D341Med (cell line): ENCODE results near the gene SNAPC1.

ENCODE experiments used
- DNase-seq: peaks from one replicate; pipeline ENCODE4 v3.0.0; 2012; ENCODE audit warnings: low spot score

SNAPC1 gene

DNA sequence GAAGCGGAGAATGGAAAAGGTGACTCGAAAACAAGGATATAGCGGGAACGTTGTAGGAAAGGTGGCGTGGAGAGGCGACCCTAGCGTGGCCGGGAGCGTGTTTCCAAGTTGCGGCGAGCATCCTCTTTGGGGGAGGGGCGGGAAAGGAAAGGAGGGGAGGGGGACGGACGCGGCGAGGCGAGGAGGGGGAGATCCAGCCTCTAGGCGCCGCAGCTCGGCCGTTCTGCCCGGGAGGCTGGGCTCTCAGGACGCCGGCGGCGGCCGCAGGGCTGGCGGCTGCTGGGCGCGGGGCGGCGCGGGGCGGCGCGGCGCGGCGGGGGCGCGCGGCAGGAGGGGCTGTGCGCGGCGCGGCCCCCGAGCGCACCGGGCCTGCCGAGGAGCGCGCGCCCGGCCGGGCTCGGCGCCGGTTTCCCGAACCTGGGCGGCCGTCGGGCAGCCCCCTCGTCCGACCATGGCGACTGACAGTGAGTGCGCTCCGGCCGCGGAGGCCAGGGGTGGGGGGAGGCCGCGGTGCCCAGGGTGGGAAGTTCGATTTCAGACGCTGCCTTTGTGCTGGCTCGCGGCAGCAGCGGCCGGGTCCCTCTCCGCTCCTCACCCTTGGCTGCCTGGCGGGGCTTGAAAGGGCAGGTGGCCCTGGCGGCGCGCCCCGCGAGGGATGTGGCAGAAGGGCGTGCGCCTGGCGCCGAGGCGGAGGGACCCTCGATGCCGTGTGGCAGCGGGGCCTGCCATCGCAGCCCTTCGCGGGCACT is 50.3 kb downstream of the SNAPC1 start, which contains the start of gene SYT16:
Gene SYT16 (plus strand): TSS at position 357 of the 749 bp plus-strand sequence.
- peak; percentile 75 for DNase-seq

GRCh38 chr14:61813096-61813606 is 50.9 kb downstream of the SNAPC1 start:
- no peak for DNase-seq

GRCh38 chr14:61822458-61822857 is 60.2 kb downstream of the SNAPC1 start:
- no peak for DNase-seq

DNA sequence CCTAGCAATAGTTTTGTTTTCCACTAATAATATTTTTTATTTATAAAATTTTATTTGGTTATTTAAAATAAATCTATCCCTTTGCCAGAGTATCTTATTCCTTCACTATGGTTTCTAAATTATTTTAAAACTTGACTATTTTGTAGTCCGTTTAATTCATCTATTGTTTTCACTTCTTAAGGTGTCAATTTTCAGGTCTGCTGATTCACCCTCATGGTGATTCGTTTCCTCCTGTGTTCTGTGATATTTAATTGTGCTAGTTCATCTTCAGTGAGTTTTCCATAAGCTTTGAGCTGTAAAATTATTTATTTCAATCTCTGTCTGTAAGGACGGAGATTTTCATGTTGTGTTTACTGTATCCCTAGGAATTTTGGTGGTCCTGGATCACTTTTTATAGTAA is 70.6 kb downstream of the SNAPC1 start:
- DNase-seq, result no peak

- no peak for DNase-seq
Measured at GRCh38 chr14:61836184-61836583, 74.0 kb downstream of the SNAPC1 start.

DNA sequence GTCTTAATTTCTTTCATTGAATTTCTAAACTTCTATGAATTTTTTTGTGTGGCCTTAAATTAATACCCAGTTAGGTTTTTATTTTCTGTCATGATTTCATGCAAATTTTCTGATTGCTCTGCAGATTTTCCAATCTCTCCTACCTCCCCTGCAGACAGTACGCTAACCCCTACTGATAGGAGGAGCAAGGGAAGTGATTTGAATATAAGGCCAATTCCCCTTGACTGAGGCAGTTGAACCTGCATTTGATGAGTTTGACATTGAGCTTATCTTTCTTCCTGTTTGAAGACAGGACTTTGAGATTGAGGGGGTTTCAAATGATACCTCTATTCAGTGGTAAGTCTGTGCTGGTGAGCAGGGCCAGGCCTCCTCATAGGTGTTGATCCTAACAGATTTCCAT is 74.6 kb downstream of the SNAPC1 start:
- no peak for DNase-seq

DNA sequence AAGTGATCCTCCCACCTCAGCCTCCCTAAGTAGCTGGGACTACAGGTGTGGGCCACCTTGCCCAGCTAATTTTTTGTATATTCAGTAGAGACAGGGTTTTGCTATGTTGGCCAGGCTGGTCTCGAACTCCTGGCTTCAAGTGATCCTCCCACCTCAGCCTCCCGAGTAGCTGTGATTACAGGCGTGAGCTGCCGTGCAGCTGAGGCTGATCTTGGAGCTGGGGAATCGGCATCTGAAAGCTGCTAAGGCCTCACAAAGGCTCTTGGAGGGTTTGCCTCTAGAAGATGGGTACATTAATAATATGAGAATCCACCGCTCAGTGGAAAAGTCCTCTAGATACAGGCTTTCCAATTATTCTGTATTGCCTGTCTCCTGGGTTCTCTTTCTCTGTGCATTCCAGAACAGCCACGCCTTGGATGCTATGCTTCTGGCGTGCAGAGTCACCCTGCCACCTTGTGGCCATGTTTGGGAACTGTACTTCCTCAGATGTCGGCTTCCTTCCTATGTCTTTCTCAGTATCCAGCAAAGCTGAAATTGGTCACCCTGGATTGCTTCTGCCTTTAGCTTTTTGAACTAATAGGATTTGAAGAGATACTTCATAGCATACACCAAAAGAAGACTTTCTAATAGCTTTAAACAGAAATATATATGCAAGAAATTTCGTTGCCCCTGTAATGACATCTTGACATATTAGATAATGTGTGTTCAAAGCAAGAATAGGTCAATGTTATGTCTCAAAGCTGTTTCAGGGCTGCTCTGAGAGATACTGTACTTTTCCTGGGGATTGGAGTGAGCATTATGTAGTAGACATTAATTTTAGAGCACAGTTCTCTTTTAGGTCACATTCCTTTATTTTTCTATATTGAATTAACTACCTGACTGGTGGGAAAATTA is 75.4 kb downstream of the SNAPC1 start:
- DNase-seq, result peak; percentile 77

- DNase-seq, result no peak
Measured at GRCh38 chr14:61838661-61839245, 76.5 kb downstream of the SNAPC1 start.

DNA sequence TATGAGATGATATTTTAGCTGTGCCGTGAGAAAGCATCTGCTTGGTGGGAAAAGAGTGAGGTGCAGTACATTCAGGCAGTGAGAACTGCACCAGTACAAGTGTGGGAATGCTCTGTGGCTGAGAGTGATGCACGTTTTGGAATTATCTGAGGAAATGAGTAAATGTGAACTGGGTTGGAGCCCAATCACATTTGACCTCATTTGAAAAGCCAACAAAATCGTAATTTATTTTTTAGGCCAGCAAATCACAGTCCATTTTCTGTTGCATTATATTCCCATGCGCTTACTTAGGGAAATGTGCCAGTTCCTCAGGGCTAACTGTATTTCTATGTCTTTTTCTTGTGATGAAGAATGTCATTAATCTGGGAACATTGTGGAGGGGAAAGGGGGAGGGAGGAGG is 77.3 kb downstream of the SNAPC1 start:
- DNase-seq, result no peak

GRCh38 chr14:61841145-61841544 is 78.9 kb downstream of the SNAPC1 start:
- DNase-seq, result no peak
